C4-2B (cell line): ENCODE measurements around the gene PATJ.

Experiments used
- ZFX ChIP-seq: fragments of 450-650 bp; IDR thresholded peaks from 2 replicates; pipeline ENCODE4 v1.6.1; 2017
- TF ChIP-seq, protein P1 (sequence below): fragments of 450-650 bp; conservative IDR thresholded peaks from 2 replicates; pipeline ENCODE4 v1.5.1; 2017; ENCODE audit warnings: mild to moderate bottlenecking

DNA sequence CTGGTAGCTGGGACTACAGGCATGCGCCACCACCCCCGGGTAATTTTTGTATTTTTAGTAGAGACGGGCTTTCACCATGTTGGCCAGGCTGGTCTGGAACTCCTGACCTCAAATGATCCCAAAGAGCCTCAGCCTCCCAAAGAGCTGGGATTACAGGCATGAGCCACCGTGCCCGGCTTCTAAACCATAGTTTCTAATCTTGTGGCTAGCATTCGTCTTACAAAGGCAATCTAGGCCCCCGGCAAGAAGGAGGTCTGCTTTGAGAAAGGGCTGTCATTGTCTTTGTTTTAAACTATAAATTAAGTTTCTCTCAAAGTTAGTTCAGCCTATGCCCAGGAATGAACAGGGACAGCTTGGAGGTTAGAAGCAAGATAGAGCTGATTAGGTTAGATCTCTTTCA is 442.1 kb downstream of the PATJ start:
- TF ChIP-seq, protein P1, sequence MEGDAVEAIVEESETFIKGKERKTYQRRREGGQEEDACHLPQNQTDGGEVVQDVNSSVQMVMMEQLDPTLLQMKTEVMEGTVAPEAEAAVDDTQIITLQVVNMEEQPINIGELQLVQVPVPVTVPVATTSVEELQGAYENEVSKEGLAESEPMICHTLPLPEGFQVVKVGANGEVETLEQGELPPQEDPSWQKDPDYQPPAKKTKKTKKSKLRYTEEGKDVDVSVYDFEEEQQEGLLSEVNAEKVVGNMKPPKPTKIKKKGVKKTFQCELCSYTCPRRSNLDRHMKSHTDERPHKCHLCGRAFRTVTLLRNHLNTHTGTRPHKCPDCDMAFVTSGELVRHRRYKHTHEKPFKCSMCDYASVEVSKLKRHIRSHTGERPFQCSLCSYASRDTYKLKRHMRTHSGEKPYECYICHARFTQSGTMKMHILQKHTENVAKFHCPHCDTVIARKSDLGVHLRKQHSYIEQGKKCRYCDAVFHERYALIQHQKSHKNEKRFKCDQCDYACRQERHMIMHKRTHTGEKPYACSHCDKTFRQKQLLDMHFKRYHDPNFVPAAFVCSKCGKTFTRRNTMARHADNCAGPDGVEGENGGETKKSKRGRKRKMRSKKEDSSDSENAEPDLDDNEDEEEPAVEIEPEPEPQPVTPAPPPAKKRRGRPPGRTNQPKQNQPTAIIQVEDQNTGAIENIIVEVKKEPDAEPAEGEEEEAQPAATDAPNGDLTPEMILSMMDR = no peak
- TF ChIP-seq ZFX = no peak
